ENCODE results near the gene MAPK1. TPM values are rescaled to one million over a fixed set of nuclear protein-coding genes. Genes with fewer than 3 reads are reported as not detected.

MAPK1 gene
- total RNA-seq, 6 donors from 2014 or later: 50.2 to 180 (median 65.9) TPM

DNA sequence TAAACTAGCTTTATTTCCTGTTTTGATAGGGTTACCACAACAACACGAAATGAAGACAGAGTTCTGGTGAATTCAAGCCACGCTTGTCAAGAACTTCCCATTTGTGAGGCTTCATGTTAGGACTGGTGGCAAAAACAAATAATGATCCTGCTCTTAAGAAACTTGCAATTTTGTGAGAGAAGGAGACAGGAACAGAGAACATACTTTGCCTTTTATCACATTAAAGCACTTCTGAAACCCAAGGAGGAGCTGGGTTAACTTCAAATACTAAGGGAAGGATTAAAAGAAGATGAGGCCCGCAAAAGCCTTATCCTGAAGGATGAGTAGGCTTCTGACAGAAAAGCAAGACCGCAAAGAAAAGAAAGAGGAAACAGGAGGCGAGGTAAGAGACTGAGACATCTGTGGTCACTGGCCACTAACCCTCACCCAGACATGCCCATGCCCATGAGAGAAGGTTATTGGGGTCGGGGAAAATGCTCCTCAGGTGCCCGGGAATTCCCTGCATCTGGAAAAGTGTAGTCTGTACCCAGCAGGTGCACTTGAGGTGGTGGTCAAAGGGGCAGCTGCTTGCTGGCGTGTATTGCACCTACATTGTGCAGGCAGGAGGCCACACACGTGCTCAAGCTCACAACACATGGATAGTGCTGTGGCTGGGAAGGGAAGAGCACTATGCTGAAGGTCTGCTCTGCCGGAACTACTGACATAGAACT, 50.5 kb downstream of the MAPK1 start:
- DNase-seq: peak in 1 of 2 donors; percentile 35
- Histone ChIP-seq H3K36me3 (no peaks in the 10 kb centered on the region), H3K4me3 (peak overlapping the region in 2 of 4 donors; percentile 10 to 20), H3K9me3 (no peaks in the 10 kb centered on the region), H3K4me1 (peaks cover 49 to 64% (median 52%) of the 10 kb centered on the region in 4 donors), H3K27ac (peak overlapping the region; percentile 75 to 87 (median 80)), H3K27me3 (no peaks in the 10 kb centered on the region)
- ATAC-seq (ENCODE audit: low FRiP score in 2 of 2): peak; percentile 91 to 94
- WGBS, 2 donors: 30 to 47% methylated on average over 7 to 10 of the region's 10 CpGs
- TF ChIP-seq POLR2AphosphoS5 (IDR thresholded peaks at IDR 0.05) (peak in 1 of 2 donors; percentile 74), EP300 (IDR thresholded peaks at IDR 0.05) (peak in 1 of 4 donors; percentile 7)
- TF ChIP-seq, protein P1, sequence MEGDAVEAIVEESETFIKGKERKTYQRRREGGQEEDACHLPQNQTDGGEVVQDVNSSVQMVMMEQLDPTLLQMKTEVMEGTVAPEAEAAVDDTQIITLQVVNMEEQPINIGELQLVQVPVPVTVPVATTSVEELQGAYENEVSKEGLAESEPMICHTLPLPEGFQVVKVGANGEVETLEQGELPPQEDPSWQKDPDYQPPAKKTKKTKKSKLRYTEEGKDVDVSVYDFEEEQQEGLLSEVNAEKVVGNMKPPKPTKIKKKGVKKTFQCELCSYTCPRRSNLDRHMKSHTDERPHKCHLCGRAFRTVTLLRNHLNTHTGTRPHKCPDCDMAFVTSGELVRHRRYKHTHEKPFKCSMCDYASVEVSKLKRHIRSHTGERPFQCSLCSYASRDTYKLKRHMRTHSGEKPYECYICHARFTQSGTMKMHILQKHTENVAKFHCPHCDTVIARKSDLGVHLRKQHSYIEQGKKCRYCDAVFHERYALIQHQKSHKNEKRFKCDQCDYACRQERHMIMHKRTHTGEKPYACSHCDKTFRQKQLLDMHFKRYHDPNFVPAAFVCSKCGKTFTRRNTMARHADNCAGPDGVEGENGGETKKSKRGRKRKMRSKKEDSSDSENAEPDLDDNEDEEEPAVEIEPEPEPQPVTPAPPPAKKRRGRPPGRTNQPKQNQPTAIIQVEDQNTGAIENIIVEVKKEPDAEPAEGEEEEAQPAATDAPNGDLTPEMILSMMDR (IDR thresholded peaks at IDR 0.05): no peak

DNA sequence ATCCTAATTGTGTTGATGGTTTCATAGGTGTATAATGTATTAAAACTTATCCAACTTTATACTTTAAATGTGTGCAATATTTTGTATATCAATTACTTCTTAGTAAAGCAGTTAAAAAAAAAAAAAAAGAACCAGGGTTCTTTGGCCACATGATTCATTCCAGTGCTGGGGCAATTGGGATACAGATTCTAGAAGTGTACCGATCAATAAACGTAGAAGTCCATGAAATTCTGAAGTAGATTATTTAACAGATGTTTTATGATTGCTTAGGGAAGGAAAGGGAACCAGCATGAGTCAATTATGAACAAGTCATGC, 51.0 kb downstream of the MAPK1 start:
- Histone ChIP-seq H3K27ac (peak overlapping the region; percentile 75 to 87 (median 80)), H3K4me1 (peaks cover 49 to 64% (median 52%) of the 10 kb centered on the region in 4 donors)
- no peak for ATAC-seq (ENCODE audit: low FRiP score in 2 of 2)

DNA sequence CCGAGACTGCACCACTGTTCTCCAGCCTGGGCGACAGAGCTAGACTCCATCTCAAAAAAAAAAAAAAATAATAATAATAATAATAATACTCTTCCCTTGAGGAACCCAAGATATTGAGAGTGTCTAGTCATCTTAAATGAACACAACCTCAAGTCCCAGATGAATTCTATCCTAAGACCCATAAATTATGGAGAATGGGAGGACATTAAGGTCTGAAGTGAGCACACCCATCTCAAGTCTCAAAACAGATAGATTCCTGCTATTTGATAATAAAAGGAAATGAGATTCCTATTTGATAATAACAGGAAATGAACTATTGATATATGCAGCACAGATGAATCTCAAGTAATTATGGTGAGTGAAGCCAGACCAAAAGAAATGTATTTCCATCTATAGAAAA, 51.5 kb downstream of the MAPK1 start:
- peaks cover 49 to 64% (median 52%) of the 10 kb centered on the region in 4 donors for H3K4me1 ChIP-seq
- ATAC-seq (ENCODE audit: low FRiP score in 2 of 2): no peak
- no peaks in the 10 kb centered on the region for H3K36me3 ChIP-seq
- H3K27me3 ChIP-seq: no peaks in the 10 kb centered on the region
- WGBS, 2 donors: 96 to 97% methylated on average over 2 of the region's 2 CpGs
- no peak for DNase-seq
- H3K9me3 ChIP-seq: no peaks in the 10 kb centered on the region
- H3K4me3 ChIP-seq: no peak overlapping the region
- TF ChIP-seq EP300 (IDR thresholded peaks at IDR 0.05): no peak
- TF ChIP-seq POLR2AphosphoS5 (IDR thresholded peaks at IDR 0.05): no peak
- TF ChIP-seq POLR2A (IDR thresholded peaks at IDR 0.05): no peak
- TF ChIP-seq, protein P1 (IDR thresholded peaks at IDR 0.05): no peak
- peak overlapping the region; percentile 75 to 87 (median 80) for H3K27ac ChIP-seq

More for the DNA sequence above, 51.0 kb downstream of the MAPK1 start:
- H3K27me3 ChIP-seq: no peaks in the 10 kb centered on the region
- TF ChIP-seq EP300 (IDR thresholded peaks at IDR 0.05): no peak
- TF ChIP-seq, protein P1 (IDR thresholded peaks at IDR 0.05): no peak
- TF ChIP-seq POLR2AphosphoS5 (IDR thresholded peaks at IDR 0.05): no peak
- no peak for TF ChIP-seq POLR2A (IDR thresholded peaks at IDR 0.05)
- H3K36me3 ChIP-seq: no peaks in the 10 kb centered on the region
- 21 to 23% methylated on average over 2 of the region's 2 CpGs for WGBS, 2 donors
- H3K4me3 ChIP-seq: no peak overlapping the region
- DNase-seq: no peak
- H3K9me3 ChIP-seq: no peaks in the 10 kb centered on the region

DNA sequence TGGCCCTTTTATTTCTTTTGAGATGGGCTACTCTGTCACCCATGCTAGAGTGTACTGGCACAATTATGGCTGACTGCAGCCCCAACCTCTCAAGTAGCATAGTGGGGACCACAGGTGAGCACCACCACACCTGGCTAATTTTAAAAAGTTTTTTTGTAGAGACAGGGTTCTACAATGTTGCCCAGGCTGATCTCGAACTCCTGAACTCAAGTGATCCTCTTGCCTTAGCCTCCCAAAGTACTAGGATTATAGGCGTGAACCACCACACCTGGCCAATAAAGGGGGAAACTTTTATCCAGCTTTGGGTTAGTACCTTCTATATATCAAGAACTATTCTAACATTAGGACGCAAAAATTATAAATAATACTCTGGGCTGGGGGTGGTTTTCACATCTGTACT, 52.1 kb downstream of the MAPK1 start:
- 100% methylated on average over 3 of the region's 3 CpGs for WGBS, 2 donors
- no peak for TF ChIP-seq POLR2A (IDR thresholded peaks at IDR 0.05)
- TF ChIP-seq EP300 (IDR thresholded peaks at IDR 0.05): no peak
- TF ChIP-seq POLR2AphosphoS5 (IDR thresholded peaks at IDR 0.05): no peak
- TF ChIP-seq, protein P1 (IDR thresholded peaks at IDR 0.05): no peak

DNA sequence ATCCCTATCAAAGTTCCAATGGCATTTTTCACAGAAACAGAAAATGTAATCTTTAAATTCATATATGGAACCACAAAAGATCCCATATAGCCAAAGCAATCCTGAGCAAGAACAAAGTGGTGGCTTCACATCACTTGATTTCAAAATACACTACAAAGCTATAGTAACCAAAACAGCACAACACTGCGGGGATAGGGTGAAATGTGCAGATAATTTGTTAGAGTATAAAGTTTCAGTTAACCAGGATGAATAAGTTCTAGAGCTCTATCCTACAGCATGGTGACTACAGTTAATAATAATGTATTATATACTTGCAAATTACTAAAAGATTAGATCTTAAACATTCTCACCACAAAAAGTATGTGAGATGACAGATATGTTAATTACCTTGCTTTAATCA, 55.5 kb downstream of the MAPK1 start:
- Histone ChIP-seq H3K27ac (no peak overlapping the region), H3K27me3 (no peaks in the 10 kb centered on the region), H3K36me3 (peaks cover 0 to 4% (median 2%) of the 10 kb centered on the region in 4 donors), H3K4me1 (peaks cover 19 to 63% (median 29%) of the 10 kb centered on the region in 4 donors), H3K9me3 (no peaks in the 10 kb centered on the region), H3K4me3 (no peak overlapping the region)
- DNase-seq: no peak
- ATAC-seq (ENCODE audit: low FRiP score in 2 of 2): no peak
- TF ChIP-seq POLR2A (IDR thresholded peaks at IDR 0.05): no peak
- TF ChIP-seq POLR2AphosphoS5 (IDR thresholded peaks at IDR 0.05): no peak
- no peak for TF ChIP-seq EP300 (IDR thresholded peaks at IDR 0.05)
- TF ChIP-seq, protein P1 (IDR thresholded peaks at IDR 0.05): no peak
- WGBS, 2 donors: 94% methylated on average over 1 of the region's 1 CpG

More for the DNA sequence above, 52.1 kb downstream of the MAPK1 start:
- H3K4me1 ChIP-seq: peaks cover 49 to 64% (median 52%) of the 10 kb centered on the region in 4 donors
- no peak overlapping the region for H3K4me3 ChIP-seq
- no peak for ATAC-seq (ENCODE audit: low FRiP score in 2 of 2)
- no peaks in the 10 kb centered on the region for H3K36me3 ChIP-seq
- no peaks in the 10 kb centered on the region for H3K27me3 ChIP-seq
- peak overlapping the region; percentile 15 to 87 (median 78) for H3K27ac ChIP-seq
- H3K9me3 ChIP-seq: no peaks in the 10 kb centered on the region
- DNase-seq: no peak

All from upper lobe of left lung (tissue), 6 donors.